ENCODE results near the gene TAF11L10. TPM values are rescaled to one million over a fixed set of nuclear protein-coding genes. Genes with fewer than 3 reads are reported as not detected.
"Not testable (repeated sequence)": the region's sequence is repeated elsewhere in the genome, so short reads cannot be mapped to it uniquely, and the experiment has no call there.

Gene TAF11L10
- total RNA-seq (ENCODE audit: low replicate concordance): not detected in 2 replicates
- long read RNA-seq: 0 reads

DNA sequence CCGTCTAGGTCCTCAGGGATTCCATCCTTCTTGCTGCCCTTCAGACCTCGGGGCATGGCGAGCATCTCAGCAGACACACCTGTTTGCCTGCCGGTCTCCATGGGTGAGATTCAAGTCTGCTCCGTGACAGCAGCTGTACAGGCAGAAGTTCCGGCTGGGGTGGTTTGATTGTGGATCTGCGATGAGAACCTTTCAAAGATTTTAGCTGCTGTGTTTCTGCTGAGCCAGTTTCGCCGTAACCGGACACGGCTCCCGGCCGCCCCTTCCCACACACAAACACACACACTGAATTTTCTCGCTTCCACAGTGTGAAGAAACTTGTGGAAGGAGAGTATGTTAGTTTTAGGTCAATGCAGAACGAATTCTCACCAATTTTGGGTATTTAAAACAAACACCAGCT lies at the start of gene TAF11L10:
TSS of gene TAF11L10 (minus strand) at position 101 of the 400 bp plus-strand sequence.
- H3K9me3 Mint-ChIP-seq; H3K36me3 Mint-ChIP-seq; H3K4me3 Mint-ChIP-seq; DNase-seq (ENCODE audit: extremely low spot score, unreplicated experiment); H3K27me3 Mint-ChIP-seq; H3K27ac Mint-ChIP-seq; H3K4me1 Mint-ChIP-seq (ENCODE audit: unreplicated experiment): not testable (repeated sequence)

DNA sequence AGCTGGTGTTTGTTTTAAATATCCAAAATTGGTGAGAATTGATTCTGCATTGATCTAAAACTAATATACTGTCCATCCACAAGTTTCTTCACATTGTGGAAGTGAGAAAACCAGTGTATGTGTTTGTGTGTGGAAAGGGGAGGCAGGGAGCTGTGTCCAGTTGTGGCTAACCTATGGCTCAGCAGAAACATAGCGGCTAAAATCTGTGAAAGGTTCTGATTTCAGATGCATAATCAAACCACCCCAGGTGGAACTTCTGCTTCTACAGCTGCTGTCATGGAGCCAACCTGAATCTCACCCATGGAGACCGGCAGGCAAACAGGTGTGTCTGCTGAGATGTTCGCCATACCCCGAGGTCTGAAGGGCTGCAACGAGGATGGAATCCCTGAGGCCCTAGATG lies 36.5 kb upstream of the TAF11L10 start, which contains the start of gene TAF11L14:
TSS of gene TAF11L14 (plus strand) at position 301 of the 400 bp plus-strand sequence.
- no peak within 1 kb of the TSS for H3K27ac Mint-ChIP-seq
- TF ChIP-seq, protein P1, sequence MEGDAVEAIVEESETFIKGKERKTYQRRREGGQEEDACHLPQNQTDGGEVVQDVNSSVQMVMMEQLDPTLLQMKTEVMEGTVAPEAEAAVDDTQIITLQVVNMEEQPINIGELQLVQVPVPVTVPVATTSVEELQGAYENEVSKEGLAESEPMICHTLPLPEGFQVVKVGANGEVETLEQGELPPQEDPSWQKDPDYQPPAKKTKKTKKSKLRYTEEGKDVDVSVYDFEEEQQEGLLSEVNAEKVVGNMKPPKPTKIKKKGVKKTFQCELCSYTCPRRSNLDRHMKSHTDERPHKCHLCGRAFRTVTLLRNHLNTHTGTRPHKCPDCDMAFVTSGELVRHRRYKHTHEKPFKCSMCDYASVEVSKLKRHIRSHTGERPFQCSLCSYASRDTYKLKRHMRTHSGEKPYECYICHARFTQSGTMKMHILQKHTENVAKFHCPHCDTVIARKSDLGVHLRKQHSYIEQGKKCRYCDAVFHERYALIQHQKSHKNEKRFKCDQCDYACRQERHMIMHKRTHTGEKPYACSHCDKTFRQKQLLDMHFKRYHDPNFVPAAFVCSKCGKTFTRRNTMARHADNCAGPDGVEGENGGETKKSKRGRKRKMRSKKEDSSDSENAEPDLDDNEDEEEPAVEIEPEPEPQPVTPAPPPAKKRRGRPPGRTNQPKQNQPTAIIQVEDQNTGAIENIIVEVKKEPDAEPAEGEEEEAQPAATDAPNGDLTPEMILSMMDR (conservative IDR thresholded peaks at IDR 0.05): no peak
- peaks cover 3% of the 10 kb centered on the region for H3K27me3 Mint-ChIP-seq
- H3K36me3 Mint-ChIP-seq: no peaks in the 10 kb centered on the region
- no peak for DNase-seq (ENCODE audit: extremely low spot score, unreplicated experiment)
- peaks cover 6% of the 10 kb centered on the region for H3K9me3 Mint-ChIP-seq
- no peak within 1 kb of the TSS for H3K4me3 Mint-ChIP-seq
- no peaks in the 10 kb centered on the region for H3K4me1 Mint-ChIP-seq (ENCODE audit: unreplicated experiment)

DNA sequence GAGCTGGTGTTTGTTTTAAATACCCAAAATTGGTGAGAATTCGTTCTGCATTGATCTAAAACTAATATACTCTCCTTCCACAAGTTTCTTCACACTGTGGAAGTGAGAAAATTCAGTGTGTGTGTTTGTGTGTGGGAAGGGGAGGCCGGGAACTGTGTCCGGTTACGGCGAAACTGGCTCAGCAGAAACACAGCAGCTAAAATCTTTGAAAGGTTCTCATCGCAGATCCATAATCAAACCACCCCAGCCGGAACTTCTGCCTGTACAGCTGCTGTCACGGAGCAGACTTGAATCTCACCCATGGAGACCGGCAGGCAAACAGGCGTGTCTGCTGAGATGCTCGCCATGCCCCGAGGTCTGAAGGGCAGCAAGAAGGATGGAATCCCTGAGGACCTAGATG lies 34.2 kb upstream of the TAF11L10 start, which contains the start of gene TAF11L13:
TSS of gene TAF11L13 (plus strand) at position 301 of the 400 bp plus-strand sequence.
- DNase-seq (ENCODE audit: extremely low spot score, unreplicated experiment); H3K4me3 Mint-ChIP-seq; H3K4me1 Mint-ChIP-seq (ENCODE audit: unreplicated experiment); H3K9me3 Mint-ChIP-seq; H3K27ac Mint-ChIP-seq; H3K27me3 Mint-ChIP-seq; H3K36me3 Mint-ChIP-seq: not testable (repeated sequence)

DNA sequence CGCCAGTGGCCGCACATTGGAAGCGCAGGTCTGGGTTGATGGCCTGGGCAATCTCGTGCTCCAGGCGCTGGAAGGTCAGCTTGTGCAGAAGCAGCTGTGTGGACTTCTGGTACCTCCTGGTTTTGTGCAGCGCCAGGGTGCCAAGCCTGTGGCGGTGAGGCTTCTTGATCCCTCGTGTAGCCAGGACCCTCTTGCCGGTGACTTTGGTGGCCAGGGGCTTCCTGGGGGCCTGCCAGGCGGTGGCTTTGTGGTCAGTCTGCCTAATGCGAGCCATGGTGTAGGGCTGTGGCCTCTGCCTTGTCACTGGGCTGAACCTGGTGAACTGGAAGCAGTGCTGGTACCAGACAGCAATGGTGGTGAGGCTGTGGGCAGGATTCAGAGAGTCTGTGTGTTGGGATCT lies 28.1 kb upstream of the TAF11L10 start:
- DNase-seq (ENCODE audit: extremely low spot score, unreplicated experiment): no peak
- Mint-ChIP-seq H3K36me3 (no peaks in the 10 kb centered on the region), H3K4me1 (ENCODE audit: unreplicated experiment) (no peaks in the 10 kb centered on the region), H3K27ac (no peak overlapping the region), H3K9me3 (no peaks in the 10 kb centered on the region), H3K4me3 (no peak overlapping the region), H3K27me3 (no peaks in the 10 kb centered on the region)
- TF ChIP-seq, protein P1 (conservative IDR thresholded peaks at IDR 0.05): no peak

DNA sequence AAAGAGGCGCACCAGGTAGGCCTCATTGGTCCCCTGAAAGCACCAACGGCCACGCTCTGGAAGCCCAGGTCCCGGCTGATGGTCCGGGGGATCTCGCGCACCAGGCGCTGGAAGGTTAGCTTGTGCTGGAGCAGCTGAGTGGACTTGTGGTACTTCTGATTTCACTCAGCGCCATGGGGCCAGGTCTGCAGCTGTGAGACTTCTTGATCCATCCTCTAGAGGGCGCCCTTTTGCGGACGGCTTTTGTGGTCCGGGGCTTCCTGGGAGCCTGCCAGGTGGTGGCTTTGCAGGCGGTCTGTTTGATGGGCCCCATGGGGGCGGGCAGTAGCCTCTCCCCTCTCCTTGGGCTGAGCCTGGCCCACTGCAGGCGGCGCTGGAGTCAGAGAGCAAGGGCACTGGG lies 23.0 kb upstream of the TAF11L10 start:
- Mint-ChIP-seq H3K4me1 (ENCODE audit: unreplicated experiment) (no peaks in the 10 kb centered on the region), H3K27ac (no peak overlapping the region), H3K4me3 (no peak overlapping the region), H3K27me3 (no peaks in the 10 kb centered on the region), H3K9me3 (no peaks in the 10 kb centered on the region), H3K36me3 (no peaks in the 10 kb centered on the region)
- TF ChIP-seq, protein P1 (conservative IDR thresholded peaks at IDR 0.05): peak; percentile 51
- DNase-seq (ENCODE audit: extremely low spot score, unreplicated experiment): no peak

GRCh38 chr5:17619354-17619753 lies 21.7 kb upstream of the TAF11L10 start:
- DNase-seq (ENCODE audit: extremely low spot score, unreplicated experiment): no peak
- Mint-ChIP-seq H3K9me3 (no peaks in the 10 kb centered on the region), H3K4me3 (no peak overlapping the region), H3K27me3 (no peaks in the 10 kb centered on the region), H3K27ac (no peak overlapping the region), H3K4me1 (ENCODE audit: unreplicated experiment) (no peaks in the 10 kb centered on the region), H3K36me3 (no peaks in the 10 kb centered on the region)
- TF ChIP-seq, protein P1 (conservative IDR thresholded peaks at IDR 0.05): no peak
